Renal cortical epithelial cell (primary cell): ENCODE measurements around the gene ZFP57. TPM values are rescaled to one million over a fixed set of nuclear protein-coding genes. Genes with fewer than 3 reads are reported as not detected.

Experiments used
- DNase-seq: peaks from one replicate; pipeline ENCODE4 v3.0.0-alpha.2; 2011; ENCODE audit warnings: low read depth
- total RNA-seq: library from RNA; depleted of rRNA; stranded (reverse); fragments of >200 nt; gene quantifications from 2 replicates; pipeline ENCODE4 v1.2.3, GENCODE V29; 2014

The ZFP57 gene
- total RNA-seq, 1 donor from 2014 or later: 0.10 TPM

DNA sequence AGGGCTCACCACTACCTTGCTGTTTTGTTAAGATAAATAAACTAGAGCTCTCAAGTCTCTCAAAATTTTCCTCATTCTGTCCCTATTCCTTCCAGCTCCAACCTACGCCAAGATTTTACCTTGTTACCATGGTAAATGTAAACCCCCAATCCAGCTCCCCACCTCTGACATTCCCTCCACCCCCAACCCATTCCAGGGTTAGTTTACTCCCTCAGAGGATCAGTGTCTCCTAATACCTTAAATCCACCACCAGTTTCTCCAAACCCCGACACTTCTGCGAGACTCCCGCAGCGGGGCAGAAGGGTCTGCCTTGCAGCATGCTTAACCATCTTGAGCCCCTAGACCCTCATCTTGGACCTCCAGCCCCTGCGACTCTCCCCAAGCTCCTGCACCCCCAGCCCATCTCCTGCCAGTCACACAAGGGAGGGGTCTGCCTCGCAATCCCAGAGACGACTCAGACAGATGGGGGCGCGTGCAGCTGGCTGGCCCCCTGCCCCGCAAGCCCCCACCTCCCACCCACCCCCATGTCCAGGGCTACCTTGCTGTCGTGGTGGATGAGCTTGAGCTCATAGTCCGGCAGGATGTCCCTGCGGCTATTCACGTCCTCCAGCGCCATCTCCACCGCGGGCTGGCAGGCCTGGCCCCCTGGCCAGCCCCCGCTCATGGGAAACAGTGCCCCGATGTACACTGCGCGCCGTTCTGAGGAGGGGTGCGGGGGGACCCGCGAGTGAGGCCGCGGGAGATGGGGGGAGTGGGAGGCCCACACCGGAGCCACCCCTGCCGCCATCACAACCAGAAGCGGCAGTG is 53.8 kb downstream of the ZFP57 start:
- DNase-seq: no peak

DNA sequence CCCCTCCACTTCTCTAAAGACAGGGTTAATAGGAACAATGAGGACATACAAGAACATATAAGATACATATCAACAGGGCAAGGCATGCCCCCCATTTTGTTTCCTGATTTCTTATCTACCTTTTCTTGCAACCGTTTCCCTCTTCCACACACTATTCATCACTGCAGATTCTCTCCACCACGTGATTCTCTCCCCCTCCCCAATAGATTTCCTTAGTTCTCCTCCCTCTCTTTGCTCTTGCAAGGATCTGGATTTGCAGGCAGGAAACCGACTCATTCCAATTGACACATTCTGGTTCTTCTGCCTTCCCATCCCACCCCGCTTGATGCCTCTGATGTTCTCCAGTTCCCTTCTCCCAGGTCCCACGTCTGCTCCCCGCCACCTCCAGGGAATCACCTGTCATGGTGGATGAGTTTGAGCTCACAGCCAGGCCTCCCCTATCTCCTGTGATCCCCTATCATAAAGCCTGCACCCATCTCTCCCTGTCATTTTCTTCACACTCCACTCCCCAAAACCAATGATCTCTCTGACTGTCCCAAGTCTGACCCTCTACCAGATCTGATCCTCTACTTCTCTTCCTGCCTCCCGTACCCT is 55.5 kb downstream of the ZFP57 start:
- DNase-seq: no peak

DNA sequence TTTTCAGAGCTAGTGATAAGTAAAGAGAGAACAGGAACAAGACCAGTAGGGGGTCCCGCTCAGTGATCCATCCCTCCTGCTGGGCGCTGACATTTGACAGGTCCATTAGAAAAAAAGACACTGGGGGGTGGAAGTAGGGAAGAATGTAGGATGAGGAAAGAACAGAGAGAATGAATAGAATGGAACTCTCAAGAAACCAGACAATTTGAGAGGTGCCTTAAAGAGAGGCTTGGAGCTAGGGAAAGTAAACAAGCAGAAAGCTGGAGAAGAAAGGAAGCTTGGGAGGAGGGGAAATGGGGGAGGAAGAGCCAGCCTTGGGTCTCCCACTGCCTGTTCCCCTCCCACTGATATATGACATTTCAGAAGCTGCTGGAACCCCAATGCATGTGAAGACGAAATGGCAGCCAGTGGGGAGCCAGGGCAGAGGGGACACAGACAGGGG is 56.4 kb downstream of the ZFP57 start:
- no peak for DNase-seq

Other genes starting within 250 kb of the ZFP57 start
- not detected in 2 replicates for gene OR10C1, start 241.8 kb downstream of the ZFP57 start, total RNA-seq
- gene OR11A1, start 224.1 kb downstream of the ZFP57 start, total RNA-seq: not detected in 2 replicates
- not detected in 2 replicates for gene OR2H1, start 224.0 kb downstream of the ZFP57 start, total RNA-seq
- not detected in 2 replicates for gene MAS1L, start 193.2 kb downstream of the ZFP57 start, total RNA-seq
- 3.8 and 39.4 TPM in 2 replicates for gene UBD, start 121.4 kb downstream of the ZFP57 start, total RNA-seq
- not detected in 2 replicates for gene OR2H2, start 96.0 kb downstream of the ZFP57 start, total RNA-seq
- gene GABBR1, start 48.0 kb downstream of the ZFP57 start, total RNA-seq: 4.3 and 10.2 TPM in 2 replicates
- gene MOG, start 24.1 kb downstream of the ZFP57 start, total RNA-seq: not detected in 2 replicates
- gene HLA-F, start 42.3 kb upstream of the ZFP57 start, total RNA-seq: 7.8 and 25.9 TPM in 2 replicates
- 1.7 and 5.7 TPM in 2 replicates for gene HLA-G, start 146.7 kb upstream of the ZFP57 start, total RNA-seq